DMS153 (cell line): ENCODE data around the gene SERPINE3.

Experiments
- DNase-seq: peaks from one replicate; lab custom pipeline; 2025; lab: John Stamatoyannopoulos, UW

SERPINE3 gene

GRCh38 chr13:51339354-51339753, at the start of gene SERPINE3:
SERPINE3 (plus strand) TSS chr13:51339691; CDS start chr13:51341092, 1,401 bp downstream.
- no peak for DNase-seq

DNA sequence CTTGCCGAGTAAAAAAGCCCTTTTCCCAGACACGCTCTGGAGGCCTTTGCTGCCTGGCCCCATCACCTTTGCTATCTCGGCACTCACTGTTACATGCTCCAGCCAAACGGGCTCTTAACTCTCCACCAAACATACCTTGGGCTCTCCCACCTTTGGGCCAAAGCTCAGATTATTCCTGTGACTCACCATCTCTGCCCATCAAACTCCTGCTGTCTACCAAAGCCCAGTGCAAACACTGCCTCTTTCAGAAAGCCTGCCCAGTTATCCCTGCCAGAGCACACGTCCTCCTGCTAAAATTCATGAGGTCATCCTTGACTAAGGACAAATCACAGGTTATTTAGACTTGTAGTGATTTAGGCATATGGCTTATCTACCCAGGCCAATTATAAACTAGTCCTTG, 48.1 kb upstream of the SERPINE3 start:
- no peak for DNase-seq

- DNase-seq: no peak
These were observed 47.4 kb upstream of the SERPINE3 start for GRCh38 chr13:51292000-51292565.

DNA sequence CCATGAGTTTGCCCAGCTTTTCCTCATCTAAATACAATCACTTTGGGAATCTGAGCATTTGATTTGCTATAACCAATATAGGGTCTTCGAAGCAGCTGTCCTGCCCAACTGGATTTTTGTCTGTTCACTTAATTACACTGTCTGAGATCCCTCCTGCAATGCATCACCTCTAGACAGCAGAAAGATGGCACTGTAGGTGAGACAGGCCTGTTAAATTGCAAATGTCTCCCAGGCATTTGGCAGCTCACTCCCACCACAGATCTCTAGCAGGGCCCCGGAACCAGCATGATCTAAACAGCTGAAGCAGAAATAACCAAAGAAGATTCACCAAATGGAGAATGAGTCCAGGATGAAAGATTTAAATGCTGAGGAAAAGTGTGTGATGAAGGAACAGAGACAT, 41.9 kb upstream of the SERPINE3 start:
- no peak for DNase-seq

- DNase-seq: no peak
These were observed 40.7 kb upstream of the SERPINE3 start for GRCh38 chr13:51298812-51299211.

GRCh38 chr13:51303063-51303552, 36.4 kb upstream of the SERPINE3 start:
- no peak for DNase-seq

DNA sequence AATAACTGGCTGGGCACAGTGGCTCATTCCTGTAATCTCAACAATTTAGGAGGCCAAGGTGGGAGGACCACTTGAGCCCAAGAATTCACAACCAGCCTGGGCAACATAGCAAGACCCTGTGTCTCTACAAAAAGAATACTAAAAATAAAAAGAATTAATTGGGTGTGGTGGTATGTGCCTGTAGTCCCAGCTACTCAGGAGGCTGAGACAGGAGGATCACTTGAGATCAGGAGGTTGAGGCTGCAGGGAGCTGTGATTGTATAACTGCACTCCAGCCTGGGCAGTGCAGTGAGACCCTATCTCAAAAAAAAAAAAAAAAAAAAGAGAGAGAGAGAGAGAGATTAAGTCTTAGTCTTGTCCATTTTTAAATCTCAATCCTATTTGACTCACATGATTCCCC, 35.6 kb upstream of the SERPINE3 start:
- DNase-seq: no peak

DNA sequence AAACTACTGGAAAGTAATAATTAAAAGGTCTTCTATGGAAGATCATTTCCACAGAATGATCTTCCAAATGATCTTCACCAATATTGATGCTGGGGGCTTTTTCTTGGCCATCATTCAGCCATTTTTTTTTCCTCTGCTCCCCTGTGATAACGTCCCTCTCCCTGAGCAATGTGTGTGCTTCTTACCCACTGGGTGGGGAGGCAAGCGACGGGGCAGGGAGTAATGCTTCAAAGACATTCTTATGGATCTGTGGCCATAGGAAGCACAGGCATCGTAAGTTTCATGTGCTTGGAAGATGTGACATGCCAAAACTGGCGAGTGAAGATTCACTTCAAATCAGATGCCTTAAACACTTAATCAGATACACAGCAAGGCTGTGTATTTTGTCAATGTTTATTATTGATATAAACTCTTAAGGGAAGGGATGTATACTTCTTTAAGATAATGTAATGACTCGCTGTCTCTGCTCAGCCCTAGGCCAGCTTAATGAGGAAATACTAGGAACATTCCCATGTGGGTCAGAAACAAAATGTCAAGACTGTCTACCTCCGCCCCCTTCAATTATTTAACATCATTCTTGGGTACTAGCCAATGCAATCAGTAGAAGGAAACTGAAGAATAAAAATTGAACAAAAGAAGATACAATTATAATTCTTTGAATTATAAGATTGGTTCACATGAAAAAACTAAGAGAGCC, 34.1 kb upstream of the SERPINE3 start:
- DNase-seq: no peak

DNA sequence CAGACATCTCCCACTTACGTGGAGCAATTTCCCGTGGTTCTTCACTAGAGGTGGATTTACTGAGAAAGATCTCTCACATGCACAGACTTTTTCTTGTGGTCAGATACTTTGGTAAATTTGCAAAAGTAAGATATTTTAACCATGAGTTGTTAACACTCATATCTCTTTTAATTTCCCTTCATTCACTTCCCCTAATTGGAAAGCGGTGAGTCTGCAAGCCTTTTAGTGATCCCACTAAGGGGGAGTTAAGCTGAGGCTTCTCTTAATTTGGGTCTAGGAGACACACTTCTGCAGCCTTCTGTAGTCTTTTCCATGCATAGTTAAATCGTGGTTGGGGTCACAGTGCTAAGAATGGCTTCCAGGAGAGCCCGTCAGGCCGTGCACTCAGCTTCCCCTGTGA, 30.7 kb upstream of the SERPINE3 start:
- DNase-seq: no peak

DNA sequence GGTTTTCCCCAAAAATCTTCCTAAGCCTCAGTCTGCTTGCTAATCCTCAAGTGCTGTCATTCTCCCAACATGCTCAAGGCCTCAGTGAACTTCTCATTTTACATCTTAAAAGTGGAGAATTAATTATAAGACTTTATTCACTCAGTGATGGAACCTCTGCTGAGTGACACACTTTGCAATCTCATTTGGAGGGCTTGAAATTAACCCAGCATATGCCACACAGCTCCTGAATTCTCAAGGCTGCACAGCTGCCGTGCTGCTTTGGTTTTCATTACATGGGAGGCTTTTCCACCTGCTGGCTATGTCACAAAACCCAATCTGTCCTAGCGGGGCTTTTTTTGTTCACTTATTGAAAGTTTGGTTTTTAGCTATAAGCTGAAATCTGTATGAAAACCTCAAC, 28.3 kb upstream of the SERPINE3 start:
- no peak for DNase-seq

DNA sequence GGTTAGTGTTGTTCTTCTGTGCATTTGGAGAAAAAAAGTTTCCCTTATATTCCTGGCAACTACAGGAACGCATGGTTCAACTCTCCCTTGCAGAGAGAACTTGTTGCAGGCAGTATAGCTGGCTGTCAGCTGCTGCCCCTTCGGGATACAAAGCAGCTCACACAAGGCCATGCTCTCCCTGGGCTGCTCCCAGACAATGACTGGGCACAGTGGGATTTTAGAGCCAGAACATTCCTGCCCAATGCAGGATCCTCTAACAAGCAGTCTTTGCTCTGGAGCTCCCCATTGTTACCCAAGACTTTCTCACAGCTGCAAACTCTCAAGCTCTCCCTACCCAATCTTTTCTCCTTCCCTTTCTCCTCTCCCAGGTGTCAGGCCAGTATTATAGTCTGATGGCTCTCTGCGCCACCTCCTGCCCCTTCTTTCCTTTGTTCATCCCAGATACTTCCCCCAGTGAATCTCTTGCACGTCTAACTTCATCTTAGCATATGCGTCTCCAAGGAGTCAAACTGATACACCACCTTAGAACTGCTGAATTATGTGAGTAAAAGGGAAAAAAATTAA, 27.5 kb upstream of the SERPINE3 start:
- DNase-seq: no peak

- no peak for DNase-seq
These were observed 25.9 kb upstream of the SERPINE3 start for GRCh38 chr13:51313619-51314018.

- DNase-seq: no peak
These were observed 22.2 kb upstream of the SERPINE3 start for GRCh38 chr13:51317262-51317661.

DNA sequence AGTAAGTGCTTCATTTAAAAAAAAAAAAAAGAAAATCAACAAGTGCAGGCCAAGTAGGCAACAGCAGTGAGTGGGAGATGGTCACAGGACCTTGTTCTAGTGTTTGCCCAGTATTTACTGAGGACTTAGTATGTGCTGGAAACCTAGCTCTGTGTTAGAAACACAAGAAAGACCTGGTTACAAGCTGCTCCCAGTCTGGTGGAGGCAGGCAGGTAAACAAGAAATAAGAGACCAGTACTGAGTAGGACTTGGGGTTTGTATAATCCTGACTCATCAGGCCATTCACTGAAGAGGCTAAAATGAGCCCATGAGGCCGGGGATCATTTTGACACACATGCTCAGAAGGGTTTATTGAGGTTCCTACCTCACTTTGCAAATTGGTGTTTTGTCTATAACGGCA, 21.5 kb upstream of the SERPINE3 start:
- DNase-seq: no peak

DNA sequence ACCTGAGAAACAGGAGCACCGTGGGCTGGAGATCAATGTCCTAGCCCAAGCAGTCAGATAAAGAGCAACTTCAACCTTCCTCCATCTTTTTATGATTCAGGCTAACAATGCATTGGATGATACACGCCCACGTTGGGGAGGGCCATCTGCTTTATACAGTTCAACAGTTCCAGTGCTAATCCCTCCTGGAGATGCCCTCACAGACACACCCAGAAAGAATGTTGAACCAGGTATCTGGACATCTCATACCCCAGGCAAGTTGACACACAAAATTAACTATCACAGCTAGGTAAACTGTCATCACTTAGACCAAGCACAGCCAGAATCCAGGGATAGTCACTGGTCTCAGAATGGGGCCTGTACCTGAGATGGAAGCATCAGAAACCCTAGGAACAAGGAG, 20.6 kb upstream of the SERPINE3 start:
- no peak for DNase-seq

DNA sequence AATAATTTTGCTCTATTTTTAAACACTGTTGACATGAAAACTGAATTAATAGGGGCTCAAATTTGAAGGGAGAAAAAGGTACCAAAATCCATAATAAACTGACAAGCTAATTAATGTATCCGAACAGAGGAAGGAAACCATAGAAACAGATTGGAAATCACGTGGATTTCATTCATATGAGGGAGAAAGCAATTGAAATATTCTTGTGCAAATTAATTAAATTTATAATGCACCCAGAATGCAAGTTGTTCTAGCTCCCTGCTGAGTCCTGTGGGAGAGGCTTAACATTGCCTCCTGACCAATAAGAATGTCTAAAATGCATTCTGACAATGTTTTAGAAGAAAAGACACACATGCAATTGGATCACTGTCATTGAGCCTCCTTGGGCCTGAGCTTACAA, 17.7 kb upstream of the SERPINE3 start:
- DNase-seq: no peak

GRCh38 chr13:51322826-51323225, 16.7 kb upstream of the SERPINE3 start:
- no peak for DNase-seq

- DNase-seq: no peak
These were observed 15.5 kb upstream of the SERPINE3 start for GRCh38 chr13:51323824-51324511.

GRCh38 chr13:51324714-51325420, 14.6 kb upstream of the SERPINE3 start:
- DNase-seq: no peak

DNA sequence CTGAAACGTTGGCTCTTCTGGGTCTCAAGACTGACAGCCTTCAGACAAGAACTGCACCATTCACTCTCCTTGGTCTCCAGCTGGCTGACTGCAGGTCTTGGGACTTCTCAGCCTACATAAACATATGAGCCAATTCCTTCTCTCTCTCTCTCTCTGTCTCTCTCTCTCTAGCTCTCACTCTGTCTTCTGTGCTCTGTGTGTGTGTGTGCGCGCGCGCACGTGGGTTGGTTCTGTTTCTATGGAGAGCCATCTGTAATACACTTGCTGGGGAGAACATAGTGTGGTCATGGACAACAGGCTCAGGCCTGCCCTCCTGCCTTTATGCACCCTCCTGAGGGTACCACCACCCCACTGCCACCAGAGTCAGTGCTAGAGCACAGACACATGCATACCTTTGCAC, 13.7 kb upstream of the SERPINE3 start:
- no peak for DNase-seq

DNA sequence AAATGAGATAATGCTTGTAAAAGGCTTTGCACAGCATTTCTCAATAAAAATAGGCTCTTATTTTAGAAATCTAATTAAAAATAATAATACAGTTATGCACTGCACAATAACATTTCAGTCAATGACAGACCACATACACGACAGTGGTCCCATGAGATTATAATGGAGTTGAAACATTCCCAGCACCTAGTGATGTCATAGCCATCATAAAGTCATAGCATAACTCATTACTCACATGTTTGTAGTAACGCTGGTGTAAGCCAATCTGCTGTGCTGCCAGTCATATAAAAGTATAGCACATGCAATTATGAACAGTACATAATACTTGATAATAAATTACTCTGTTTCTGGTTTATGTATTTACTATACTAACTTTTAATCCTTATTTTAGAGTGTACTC, 12.7 kb upstream of the SERPINE3 start:
- DNase-seq: no peak

GRCh38 chr13:51327961-51328360, 11.5 kb upstream of the SERPINE3 start:
- DNase-seq: no peak
